Transverse colon (tissue), 3 donors: ENCODE data around the gene KNCN.

Source experiments
- POLR2A ChIP-seq: fragments of 450-650 bp; IDR thresholded peaks from one replicate; pipeline ENCODE4 v1.6.1; 2016; ENCODE audit warnings: antibody characterized with exemption, mild to moderate bottlenecking, moderate library complexity
- POLR2AphosphoS5 ChIP-seq, 3 donors: sonication (generic); formaldehyde crosslinking; IDR thresholded peaks; one replicate each; pipeline ENCODE4 v1.6.1; 2016; ENCODE audit warnings: antibody characterized with exemption in 3 of 3

- TF ChIP-seq POLR2AphosphoS5 (IDR thresholded peaks at IDR 0.05) (no peak), POLR2A (no peak)
Observed at GRCh38 chr1:46496505-46496904, 54.9 kb downstream of the KNCN start.
